ENCODE measurements around the gene TMEM101.
A peak's percentile ranks its signal among the peaks of the same experiment; 100 is the strongest.
"Not testable (repeated sequence)": the region's sequence is repeated elsewhere in the genome, so short reads cannot be mapped to it uniquely, and the experiment has no call there.

Gene TMEM101

DNA sequence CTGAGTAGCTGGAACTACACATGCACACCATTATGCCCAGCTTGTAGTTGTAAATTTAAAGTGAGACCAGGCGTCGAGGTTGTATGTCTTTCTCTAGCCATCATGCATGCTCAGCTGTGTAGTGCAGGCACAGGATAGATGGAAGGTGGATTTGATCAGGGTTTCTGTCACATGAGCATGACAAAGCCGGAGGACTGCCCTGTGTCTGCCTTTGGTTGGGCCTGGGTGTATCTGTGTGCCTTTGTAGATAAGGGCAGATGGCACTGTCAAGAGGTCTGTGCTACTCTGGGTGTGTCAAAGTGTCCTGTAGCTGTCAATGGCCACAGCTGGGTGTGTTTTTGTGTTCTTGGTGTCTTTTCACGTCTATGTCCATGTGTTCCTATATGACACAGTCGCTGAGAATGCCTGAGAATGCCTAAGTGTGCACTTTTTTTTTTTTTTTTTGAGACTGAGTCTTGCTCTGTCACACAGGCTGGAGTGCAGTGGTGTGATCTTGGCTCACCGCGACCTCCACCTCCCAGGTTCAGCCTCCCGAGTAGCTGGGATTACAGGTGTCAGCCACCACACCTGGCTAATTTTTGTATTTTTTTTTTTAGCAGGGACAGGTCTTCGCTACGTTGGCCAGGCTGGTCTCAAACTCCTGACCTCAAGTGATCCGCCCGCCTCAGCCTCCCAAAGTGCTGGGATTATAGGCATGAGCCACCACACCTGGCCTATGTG lies 14.5 kb downstream of the TMEM101 start:
- DNase-seq (ENCODE audit: low read depth): no peak
- H3K4me3 ChIP-seq (replicated peaks; ENCODE audit: low read depth, low read length): no peak overlapping the region
- TF ChIP-seq, protein P1, sequence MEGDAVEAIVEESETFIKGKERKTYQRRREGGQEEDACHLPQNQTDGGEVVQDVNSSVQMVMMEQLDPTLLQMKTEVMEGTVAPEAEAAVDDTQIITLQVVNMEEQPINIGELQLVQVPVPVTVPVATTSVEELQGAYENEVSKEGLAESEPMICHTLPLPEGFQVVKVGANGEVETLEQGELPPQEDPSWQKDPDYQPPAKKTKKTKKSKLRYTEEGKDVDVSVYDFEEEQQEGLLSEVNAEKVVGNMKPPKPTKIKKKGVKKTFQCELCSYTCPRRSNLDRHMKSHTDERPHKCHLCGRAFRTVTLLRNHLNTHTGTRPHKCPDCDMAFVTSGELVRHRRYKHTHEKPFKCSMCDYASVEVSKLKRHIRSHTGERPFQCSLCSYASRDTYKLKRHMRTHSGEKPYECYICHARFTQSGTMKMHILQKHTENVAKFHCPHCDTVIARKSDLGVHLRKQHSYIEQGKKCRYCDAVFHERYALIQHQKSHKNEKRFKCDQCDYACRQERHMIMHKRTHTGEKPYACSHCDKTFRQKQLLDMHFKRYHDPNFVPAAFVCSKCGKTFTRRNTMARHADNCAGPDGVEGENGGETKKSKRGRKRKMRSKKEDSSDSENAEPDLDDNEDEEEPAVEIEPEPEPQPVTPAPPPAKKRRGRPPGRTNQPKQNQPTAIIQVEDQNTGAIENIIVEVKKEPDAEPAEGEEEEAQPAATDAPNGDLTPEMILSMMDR (IDR thresholded peaks at IDR 0.05; ENCODE audit: low read length, missing control alignments): no peak

DNA sequence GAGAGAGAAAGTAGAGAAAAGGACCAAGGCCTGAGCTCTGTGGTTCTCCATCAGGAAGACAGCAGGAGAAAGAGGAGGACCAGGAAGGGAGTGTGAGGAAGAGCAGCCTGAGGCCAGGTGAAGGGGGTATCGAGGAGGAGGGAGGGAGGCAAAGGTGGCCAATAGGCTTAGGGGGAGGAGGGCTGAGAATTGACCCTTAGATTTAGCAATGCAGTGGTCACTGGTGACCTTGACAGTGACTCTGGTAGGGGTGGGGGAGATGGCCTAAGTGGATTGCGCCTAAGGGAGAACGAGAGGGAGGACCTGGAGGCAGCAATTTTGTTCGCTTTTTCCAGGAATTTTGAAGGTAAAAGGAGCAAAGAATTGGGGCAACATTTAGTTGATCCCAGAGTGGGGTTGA lies 15.7 kb downstream of the TMEM101 start:
- H3K4me3 ChIP-seq (replicated peaks; ENCODE audit: low read depth, low read length): no peak overlapping the region
- DNase-seq (ENCODE audit: low read depth): no peak
- TF ChIP-seq, protein P1 (IDR thresholded peaks at IDR 0.05; ENCODE audit: low read length, missing control alignments): no peak

DNA sequence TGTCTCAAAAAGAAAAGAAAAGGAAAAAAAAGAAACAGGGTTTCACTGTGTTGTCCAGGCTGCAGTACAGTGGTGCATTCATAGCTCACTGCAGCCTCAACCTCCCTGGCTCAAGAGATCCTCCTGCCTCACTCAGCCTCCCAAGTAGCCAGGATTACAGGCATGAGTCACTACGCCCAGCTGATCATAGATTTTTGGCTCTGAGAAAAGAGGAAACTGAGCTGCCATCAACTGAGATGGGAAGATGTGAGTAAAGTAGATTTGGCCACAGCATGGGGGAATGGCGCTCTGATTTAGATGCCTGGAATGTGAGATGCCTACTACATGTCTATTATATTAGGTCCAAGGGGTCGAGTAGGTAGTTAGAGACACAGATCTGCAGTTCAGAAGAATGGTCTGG lies 16.2 kb downstream of the TMEM101 start:
- TF ChIP-seq, protein P1 (IDR thresholded peaks at IDR 0.05; ENCODE audit: low read length, missing control alignments): no peak
- DNase-seq (ENCODE audit: low read depth): peak; percentile 61

DNA sequence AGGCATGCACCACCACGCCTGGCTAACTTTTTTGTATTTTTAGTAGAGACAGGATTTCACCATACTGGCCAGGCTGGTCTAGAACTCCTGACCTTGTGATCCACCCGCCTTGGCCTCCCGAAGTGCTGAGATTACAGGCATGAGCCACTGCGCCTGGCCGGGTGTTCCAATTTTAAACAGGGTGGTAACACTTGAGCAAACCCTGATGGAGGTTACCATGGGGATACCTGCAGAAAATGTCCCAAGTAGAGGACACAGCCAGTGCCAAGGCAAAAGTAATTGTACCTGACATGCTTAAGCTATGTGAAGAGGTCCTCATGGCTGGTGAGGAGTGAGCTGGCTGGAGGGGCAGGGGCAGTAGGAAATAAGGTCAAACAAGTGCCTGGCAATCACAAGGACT lies 17.6 kb downstream of the TMEM101 start:
- DNase-seq (ENCODE audit: low read depth); H3K4me3 ChIP-seq (replicated peaks; ENCODE audit: low read depth, low read length): not testable (repeated sequence)

More for the DNA sequence above, 16.2 kb downstream of the TMEM101 start:
- H3K4me3 ChIP-seq (replicated peaks; ENCODE audit: low read depth, low read length): no peak overlapping the region

DNA sequence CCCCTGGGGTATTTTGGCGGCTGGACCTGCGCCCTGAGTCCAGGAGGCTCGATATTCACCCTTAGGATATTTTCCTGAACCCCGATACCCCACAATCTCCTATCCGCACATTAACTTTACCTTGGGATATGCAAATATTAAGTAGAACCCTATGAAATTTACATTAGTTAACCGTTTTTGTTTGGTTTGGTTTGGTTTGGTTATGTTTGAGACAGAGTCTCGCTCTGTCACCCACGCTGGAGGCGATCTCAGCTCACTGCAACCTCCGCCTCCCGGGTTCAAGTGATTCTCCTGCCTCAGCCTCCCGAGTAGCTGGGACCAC lies 19.7 kb downstream of the TMEM101 start:
- no peak overlapping the region for H3K4me3 ChIP-seq (replicated peaks; ENCODE audit: low read depth, low read length)
- DNase-seq (ENCODE audit: low read depth): no peak
- TF ChIP-seq, protein P1 (IDR thresholded peaks at IDR 0.05; ENCODE audit: low read length, missing control alignments): no peak

DNA sequence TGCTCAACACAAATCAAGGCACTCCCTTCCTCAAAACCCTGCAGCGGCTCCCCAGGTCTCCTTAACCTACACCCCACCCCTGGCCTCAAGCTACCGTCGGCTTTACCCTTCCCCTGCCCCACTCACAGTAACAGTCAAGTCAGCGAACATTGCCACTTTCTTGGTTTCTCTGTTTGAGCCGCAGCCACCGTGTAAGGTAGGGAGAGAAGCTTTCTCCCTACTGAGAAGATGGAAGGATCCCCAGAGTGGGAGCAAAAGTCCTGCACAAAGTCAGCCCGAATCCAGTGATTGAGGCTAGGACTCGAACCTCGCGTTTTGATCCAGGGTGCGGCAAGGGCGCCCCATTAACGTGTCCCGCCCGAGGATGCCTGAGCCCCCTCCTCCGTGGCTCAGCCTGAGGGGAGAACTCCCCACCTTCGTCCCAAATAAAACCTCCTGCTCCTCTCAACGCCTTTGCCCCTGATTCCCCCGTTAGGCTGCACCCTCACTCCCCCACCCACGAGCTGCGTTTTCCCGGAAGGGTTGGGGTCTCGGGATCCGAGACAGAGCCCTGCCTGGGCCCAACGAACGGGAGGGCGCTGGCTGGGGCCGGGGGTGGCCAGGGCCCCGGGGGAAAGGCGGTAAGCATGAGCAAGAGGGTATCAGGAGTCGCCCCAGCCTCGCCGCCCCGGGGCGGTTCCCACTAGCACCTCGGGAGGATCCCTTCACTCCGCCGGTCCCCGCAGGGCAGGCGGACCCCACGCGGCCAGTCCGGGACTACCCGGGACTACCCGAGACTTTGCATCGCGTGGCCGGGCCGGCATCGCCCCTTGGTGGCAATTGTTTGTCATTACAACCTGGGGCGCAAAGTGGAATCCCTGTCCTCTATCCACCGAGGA lies 20.3 kb downstream of the TMEM101 start:
- TF ChIP-seq, protein P1 (IDR thresholded peaks at IDR 0.05; ENCODE audit: low read length, missing control alignments): peak; percentile 74
- DNase-seq (ENCODE audit: low read depth): peak; percentile 68
- peak overlapping the region; percentile 49 for H3K4me3 ChIP-seq (replicated peaks; ENCODE audit: low read depth, low read length)

DNA sequence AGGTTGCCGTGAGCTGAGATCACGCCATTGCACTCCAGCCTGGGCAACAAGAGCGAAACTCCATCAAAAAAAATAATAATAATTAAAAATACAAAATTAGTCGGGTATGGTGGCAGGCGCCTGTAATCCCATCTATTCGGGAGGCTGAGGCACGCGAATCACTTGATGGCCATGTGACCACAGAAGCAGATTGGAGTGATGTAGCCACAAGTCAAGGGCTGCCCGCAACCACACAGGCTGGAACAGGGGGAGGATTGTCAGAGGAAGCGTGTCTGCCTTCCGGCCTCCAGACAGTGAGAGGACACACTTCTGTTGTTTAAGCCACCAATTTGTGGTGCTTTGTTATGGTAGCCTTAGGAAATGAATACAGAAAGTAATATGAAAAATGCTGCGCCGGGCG lies 22.1 kb downstream of the TMEM101 start:
- DNase-seq (ENCODE audit: low read depth): no peak
- H3K4me3 ChIP-seq (replicated peaks; ENCODE audit: low read depth, low read length): no peak overlapping the region
- TF ChIP-seq, protein P1 (IDR thresholded peaks at IDR 0.05; ENCODE audit: low read length, missing control alignments): no peak
